Camera-type eye (tissue), 1 donor: Measurements from ENCODE around the gene TMEM245. TPM values are rescaled to one million over a fixed set of nuclear protein-coding genes. Genes with fewer than 3 reads are reported as not detected.

Source experiments
- total RNA-seq: library from RNA; depleted of rRNA; stranded (reverse); fragments of >200 nt; gene quantifications from one replicate; pipeline ENCODE4 v1.2.3, GENCODE V29; 2014

The TMEM245 gene
- 99.2 TPM for total RNA-seq

DNA sequence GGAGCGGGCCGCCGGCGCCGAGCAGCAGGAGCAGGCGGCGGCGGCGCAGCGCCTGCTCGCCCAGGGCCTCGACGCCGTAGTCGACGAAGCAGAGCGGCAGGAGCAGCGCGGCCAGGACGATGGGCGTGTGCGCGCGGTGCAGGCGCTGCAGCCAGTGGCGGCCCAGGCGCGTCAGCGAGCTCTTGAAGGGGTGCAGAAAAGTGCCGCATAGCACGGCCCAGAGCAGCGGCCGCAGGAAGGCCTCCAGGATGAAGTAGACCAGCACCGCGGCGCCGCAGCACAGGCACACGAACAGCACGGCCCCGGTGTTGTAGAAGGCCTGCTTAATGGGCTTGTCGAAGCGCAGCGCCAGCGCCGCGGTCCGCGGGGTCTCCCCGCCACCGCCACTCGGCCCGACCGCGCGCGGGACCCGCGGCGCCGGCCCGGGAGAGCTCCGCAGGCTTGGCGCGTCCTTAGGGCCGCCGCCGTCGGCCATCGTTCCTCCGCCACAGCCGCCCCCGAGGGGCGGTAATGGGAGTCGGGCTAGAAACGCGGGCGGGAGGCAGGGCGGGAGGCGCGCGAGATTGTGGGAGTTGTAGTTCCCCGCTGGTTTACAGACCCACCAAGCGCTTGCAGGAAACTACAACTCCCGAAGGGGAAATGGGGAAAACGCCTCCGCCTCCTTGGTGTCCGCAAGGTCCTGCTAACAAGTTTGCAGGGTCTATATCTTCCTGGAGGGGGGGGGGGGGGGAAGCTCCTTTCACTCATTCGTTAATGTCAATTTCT, at the start of gene TMEM245:
Gene TMEM245, minus strand, starts transcription at position 509 of the 765 bp plus-strand sequence. Its CDS starts 34 bp downstream, at position 475.

DNA sequence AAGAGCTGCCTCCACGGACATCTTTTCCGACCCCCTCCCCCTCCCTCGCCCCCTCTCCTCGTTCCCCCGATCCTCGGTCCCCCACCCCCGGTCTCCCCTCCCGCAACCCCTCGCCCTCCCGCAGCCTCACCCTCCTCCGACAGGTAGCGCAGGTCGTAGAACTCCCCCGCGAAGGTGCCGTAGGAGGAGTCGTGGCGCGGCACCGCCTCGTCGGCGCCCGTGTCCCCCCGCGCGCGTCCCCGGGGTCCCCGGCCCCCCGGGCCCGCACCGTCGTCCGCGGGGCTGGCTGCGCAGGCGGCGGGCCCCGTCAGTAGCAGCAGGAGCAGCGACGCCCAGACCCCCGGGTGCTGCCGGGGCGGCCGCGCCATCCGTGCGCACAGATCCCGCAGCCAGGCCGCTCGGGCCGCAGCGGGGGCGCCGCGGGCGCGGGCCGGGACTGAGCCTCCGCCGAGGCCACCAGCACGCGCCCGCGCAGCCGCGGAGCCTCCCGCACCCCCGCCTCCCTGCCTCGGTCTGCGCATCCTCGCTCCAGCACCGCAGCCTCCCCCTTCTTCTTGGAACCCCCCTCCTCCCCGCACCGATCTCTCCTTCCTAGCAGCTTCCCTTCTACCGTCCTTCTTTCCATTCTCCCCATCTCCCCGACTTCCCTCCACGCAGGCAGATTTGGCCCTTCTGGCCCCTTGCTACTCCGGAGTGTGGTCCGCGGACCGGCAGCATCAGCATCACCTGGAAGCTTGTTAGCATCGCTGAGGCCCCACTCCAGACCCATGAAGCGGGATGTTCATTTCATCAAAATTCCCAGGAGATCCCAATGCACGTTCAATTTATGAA, 47.2 kb upstream of the TMEM245 start, which contains the start of gene FRRS1L:
Gene FRRS1L, minus strand, starts transcription at position 479 of the 831 bp plus-strand sequence. Its CDS starts 111 bp downstream, at position 368.

DNA sequence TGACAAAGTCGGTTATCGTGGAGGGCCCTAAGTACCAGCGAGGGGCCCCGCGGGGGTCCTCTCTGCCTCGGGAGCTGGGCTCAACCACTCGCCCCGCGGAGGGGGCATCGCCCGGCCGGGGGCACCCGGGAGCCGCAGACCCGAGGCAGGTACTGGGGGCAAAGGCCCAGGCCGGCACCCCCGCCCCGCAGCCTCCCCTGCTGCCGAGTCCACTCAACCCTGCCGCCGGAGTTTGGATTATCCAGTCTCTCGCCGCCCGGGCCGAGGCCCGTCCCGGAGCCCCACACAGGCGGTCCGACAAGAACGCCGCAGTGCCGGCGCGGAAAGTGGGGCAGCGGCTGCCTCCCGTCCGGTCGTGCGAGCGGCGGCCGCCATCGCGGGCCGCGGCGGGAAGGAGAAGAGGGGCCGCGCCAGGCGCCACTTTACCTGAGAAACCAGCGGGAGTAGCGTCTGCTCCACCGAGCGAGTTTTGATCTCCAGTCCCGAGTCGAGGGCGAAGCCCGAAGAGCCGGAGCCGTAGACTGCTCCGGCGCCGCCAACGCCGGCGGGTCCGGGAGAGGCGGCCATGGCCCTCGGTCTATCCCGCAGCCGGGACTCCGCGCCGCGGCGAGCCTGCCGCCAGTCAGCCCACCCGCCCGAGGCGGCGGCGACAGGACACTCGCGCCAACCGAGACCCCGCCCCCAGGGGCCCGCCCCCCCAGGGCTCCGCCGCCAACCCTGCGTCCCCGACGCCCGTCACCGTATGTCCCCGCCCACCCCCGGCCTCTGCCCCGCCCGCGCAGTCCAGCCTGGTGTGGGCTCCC, 106.7 kb downstream of the TMEM245 start, which contains the start of gene CTNNAL1:
Gene CTNNAL1, minus strand, starts transcription at position 624 of the 803 bp plus-strand sequence. Its CDS starts 57 bp downstream, at position 567.

Other genes with a start within 250 kb of the TMEM245 start
- 50.9 TPM for gene ELP1, start 185.8 kb downstream of the TMEM245 start, total RNA-seq
- gene ABITRAM, start 185.5 kb downstream of the TMEM245 start, total RNA-seq = 14.6 TPM
- gene CTNNAL1, start 106.4 kb downstream of the TMEM245 start, total RNA-seq = 65.6 TPM
- 28.0 TPM for gene FRRS1L, start 47.3 kb upstream of the TMEM245 start, total RNA-seq
- gene EPB41L4B, start 201.1 kb upstream of the TMEM245 start, total RNA-seq = 8.9 TPM